ENCODE measurements around the gene NCOA1.

DNA sequence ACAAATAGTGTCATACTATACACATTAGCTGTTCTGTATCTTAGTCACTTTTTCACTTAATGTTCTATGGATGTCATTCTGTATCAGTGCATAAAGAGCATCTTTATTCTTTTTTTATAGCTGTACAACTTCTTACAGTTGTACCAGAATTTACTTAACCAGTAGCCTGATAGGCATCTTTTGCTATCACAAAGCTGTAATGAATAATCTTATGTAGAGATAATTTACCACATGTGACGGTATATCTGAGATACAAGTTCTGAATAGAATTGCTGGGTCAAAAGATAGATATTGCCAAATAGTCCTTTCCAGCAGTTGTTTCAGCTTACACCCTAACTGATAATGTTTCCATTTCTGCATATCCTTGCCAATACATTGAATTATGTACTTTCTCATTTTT is 232.1 kb downstream of the NCOA1 start:
- TF ChIP-seq POLR2A (IDR thresholded peaks at IDR 0.05; ENCODE audit: low read depth, low read length) (no peak), FOS (IDR thresholded peaks at IDR 0.05; ENCODE audit: low read depth, low read length) (no peak), RCOR1 (IDR thresholded peaks at IDR 0.05; ENCODE audit: insufficient replicate concordance, low read length) (no peak), CEBPB (IDR thresholded peaks at IDR 0.05; ENCODE audit: low read depth, low read length) (no peak), BHLHE40 (IDR thresholded peaks at IDR 0.05; ENCODE audit: low read depth, low read length) (no peak), MXI1 (IDR thresholded peaks at IDR 0.05; ENCODE audit: borderline replicate concordance, low read depth, low read length) (no peak), RFX5 (IDR thresholded peaks at IDR 0.05; ENCODE audit: low read depth, low read length) (no peak), RAD21 (IDR thresholded peaks at IDR 0.05; ENCODE audit: low read length) (no peak), NFE2L2 (IDR thresholded peaks at IDR 0.05; ENCODE audit: low read depth, low read length) (no peak), MAFK (IDR thresholded peaks at IDR 0.05; ENCODE audit: low read depth, low read length) (no peak)
- TF ChIP-seq, protein P1, sequence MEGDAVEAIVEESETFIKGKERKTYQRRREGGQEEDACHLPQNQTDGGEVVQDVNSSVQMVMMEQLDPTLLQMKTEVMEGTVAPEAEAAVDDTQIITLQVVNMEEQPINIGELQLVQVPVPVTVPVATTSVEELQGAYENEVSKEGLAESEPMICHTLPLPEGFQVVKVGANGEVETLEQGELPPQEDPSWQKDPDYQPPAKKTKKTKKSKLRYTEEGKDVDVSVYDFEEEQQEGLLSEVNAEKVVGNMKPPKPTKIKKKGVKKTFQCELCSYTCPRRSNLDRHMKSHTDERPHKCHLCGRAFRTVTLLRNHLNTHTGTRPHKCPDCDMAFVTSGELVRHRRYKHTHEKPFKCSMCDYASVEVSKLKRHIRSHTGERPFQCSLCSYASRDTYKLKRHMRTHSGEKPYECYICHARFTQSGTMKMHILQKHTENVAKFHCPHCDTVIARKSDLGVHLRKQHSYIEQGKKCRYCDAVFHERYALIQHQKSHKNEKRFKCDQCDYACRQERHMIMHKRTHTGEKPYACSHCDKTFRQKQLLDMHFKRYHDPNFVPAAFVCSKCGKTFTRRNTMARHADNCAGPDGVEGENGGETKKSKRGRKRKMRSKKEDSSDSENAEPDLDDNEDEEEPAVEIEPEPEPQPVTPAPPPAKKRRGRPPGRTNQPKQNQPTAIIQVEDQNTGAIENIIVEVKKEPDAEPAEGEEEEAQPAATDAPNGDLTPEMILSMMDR (conservative IDR thresholded peaks at IDR 0.05; ENCODE audit: low read depth, low read length): no peak
- TF ChIP-seq, protein P2, sequence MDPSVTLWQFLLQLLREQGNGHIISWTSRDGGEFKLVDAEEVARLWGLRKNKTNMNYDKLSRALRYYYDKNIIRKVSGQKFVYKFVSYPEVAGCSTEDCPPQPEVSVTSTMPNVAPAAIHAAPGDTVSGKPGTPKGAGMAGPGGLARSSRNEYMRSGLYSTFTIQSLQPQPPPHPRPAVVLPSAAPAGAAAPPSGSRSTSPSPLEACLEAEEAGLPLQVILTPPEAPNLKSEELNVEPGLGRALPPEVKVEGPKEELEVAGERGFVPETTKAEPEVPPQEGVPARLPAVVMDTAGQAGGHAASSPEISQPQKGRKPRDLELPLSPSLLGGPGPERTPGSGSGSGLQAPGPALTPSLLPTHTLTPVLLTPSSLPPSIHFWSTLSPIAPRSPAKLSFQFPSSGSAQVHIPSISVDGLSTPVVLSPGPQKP (IDR thresholded peaks at IDR 0.05; ENCODE audit: borderline replicate concordance, low read depth, low read length): no peak
- TF ChIP-seq, protein P3, sequence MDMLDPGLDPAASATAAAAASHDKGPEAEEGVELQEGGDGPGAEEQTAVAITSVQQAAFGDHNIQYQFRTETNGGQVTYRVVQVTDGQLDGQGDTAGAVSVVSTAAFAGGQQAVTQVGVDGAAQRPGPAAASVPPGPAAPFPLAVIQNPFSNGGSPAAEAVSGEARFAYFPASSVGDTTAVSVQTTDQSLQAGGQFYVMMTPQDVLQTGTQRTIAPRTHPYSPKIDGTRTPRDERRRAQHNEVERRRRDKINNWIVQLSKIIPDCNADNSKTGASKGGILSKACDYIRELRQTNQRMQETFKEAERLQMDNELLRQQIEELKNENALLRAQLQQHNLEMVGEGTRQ (IDR thresholded peaks at IDR 0.05; ENCODE audit: low read depth, low read length): no peak

Data from IMR-90 (cell line).